ENCODE data around the gene RPS6KB1. TPM values are rescaled to one million over a fixed set of nuclear protein-coding genes. Genes with fewer than 3 reads are reported as not detected.

RPS6KB1 gene
- total and polyA plus RNA-seq, 2 of the 8 experiments (the other 6 are each of a cell fraction or from before 2014, with no cell fraction given), result 3.4 to 28.4 TPM

DNA sequence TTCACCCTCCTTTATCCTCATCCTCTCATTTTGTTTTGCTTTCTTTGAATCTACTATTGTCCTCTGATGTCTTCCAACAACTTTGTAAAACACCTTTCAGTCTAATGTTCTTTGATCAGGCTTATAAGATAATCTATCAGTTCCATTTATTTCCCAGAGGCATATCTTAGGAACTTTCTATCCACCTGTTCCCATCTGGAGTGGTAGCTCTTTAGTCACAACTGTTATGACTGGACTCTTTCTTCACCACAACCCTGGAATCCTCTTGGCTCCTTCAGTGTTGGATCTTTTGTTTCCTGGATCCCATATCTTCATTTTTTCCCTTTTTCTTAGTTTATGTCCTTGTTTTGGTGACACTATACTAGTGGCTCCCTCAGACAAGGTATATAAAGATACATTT, 23.5 kb downstream of the RPS6KB1 start (continued):
- TF ChIP-seq, protein P1, sequence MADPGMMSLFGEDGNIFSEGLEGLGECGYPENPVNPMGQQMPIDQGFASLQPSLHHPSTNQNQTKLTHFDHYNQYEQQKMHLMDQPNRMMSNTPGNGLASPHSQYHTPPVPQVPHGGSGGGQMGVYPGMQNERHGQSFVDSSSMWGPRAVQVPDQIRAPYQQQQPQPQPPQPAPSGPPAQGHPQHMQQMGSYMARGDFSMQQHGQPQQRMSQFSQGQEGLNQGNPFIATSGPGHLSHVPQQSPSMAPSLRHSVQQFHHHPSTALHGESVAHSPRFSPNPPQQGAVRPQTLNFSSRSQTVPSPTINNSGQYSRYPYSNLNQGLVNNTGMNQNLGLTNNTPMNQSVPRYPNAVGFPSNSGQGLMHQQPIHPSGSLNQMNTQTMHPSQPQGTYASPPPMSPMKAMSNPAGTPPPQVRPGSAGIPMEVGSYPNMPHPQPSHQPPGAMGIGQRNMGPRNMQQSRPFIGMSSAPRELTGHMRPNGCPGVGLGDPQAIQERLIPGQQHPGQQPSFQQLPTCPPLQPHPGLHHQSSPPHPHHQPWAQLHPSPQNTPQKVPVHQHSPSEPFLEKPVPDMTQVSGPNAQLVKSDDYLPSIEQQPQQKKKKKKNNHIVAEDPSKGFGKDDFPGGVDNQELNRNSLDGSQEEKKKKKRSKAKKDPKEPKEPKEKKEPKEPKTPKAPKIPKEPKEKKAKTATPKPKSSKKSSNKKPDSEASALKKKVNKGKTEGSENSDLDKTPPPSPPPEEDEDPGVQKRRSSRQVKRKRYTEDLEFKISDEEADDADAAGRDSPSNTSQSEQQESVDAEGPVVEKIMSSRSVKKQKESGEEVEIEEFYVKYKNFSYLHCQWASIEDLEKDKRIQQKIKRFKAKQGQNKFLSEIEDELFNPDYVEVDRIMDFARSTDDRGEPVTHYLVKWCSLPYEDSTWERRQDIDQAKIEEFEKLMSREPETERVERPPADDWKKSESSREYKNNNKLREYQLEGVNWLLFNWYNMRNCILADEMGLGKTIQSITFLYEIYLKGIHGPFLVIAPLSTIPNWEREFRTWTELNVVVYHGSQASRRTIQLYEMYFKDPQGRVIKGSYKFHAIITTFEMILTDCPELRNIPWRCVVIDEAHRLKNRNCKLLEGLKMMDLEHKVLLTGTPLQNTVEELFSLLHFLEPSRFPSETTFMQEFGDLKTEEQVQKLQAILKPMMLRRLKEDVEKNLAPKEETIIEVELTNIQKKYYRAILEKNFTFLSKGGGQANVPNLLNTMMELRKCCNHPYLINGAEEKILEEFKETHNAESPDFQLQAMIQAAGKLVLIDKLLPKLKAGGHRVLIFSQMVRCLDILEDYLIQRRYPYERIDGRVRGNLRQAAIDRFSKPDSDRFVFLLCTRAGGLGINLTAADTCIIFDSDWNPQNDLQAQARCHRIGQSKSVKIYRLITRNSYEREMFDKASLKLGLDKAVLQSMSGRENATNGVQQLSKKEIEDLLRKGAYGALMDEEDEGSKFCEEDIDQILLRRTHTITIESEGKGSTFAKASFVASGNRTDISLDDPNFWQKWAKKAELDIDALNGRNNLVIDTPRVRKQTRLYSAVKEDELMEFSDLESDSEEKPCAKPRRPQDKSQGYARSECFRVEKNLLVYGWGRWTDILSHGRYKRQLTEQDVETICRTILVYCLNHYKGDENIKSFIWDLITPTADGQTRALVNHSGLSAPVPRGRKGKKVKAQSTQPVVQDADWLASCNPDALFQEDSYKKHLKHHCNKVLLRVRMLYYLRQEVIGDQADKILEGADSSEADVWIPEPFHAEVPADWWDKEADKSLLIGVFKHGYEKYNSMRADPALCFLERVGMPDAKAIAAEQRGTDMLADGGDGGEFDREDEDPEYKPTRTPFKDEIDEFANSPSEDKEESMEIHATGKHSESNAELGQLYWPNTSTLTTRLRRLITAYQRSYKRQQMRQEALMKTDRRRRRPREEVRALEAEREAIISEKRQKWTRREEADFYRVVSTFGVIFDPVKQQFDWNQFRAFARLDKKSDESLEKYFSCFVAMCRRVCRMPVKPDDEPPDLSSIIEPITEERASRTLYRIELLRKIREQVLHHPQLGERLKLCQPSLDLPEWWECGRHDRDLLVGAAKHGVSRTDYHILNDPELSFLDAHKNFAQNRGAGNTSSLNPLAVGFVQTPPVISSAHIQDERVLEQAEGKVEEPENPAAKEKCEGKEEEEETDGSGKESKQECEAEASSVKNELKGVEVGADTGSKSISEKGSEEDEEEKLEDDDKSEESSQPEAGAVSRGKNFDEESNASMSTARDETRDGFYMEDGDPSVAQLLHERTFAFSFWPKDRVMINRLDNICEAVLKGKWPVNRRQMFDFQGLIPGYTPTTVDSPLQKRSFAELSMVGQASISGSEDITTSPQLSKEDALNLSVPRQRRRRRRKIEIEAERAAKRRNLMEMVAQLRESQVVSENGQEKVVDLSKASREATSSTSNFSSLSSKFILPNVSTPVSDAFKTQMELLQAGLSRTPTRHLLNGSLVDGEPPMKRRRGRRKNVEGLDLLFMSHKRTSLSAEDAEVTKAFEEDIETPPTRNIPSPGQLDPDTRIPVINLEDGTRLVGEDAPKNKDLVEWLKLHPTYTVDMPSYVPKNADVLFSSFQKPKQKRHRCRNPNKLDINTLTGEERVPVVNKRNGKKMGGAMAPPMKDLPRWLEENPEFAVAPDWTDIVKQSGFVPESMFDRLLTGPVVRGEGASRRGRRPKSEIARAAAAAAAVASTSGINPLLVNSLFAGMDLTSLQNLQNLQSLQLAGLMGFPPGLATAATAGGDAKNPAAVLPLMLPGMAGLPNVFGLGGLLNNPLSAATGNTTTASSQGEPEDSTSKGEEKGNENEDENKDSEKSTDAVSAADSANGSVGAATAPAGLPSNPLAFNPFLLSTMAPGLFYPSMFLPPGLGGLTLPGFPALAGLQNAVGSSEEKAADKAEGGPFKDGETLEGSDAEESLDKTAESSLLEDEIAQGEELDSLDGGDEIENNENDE (IDR thresholded peaks at IDR 0.05; ENCODE audit: insufficient replicate concordance, low read length), result no peak
- no peak for TF ChIP-seq MAFK (IDR thresholded peaks at IDR 0.05; ENCODE audit: low read depth, low read length)

Data from H1 (cell line).